GM21529 (cell line): Measurements from ENCODE around the gene PELI3.
A peak's percentile ranks its signal among the peaks of the same experiment; 100 is the strongest.

Experiments used
- ATAC-seq: cut with Tn5 transposase; IDR thresholded peaks from one replicate; pipeline ENCODE4 v1.9.1; 2021; ENCODE audit not compliant: unreplicated experiment

The PELI3 gene

DNA sequence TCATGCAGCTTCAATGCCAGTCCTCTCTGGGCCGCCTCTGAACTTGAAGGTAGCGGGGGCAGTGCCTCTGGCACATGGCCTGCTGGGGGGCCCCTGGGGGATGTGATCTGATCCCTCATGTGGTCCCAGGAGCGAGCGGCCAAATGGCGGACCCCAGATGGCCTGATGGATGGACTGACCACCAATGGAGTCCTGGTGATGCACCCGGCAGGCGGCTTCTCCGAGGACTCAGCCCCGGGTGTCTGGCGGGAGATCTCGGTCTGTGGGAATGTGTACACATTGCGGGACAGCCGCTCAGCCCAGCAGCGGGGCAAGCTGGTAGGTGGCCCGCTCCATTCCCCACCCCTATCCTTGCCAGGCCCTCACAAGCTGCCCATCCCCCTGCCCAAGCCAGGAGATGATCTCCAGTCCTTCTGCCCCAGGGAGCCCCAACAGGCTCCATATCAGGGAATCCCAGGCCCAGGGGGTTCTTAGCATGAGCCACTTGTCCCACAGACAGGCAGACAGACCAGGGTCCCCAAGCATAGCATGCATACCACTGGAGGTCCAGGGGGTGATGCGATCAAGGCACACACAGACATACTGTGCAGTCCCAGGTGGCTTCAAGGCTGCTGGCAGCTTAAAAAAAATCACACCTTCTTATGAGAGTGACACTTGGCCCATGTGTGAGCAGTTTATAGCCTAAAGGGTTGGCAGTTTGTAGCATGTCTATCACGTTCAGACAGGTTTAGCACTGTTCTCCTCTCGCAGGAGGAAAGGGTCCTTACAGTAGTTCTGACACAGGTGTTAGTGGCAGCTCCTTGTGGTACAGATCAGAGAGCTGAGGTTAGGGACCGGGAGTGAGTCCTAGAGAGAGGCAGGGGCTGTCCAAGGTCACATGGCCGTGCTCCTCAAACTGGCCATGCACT lies 7.2 kb downstream of the PELI3 start:
- no peak for ATAC-seq

- no peak for ATAC-seq
These were observed 8.9 kb downstream of the PELI3 start for GRCh38 chr11:66475349-66476172.

GRCh38 chr11:66476173-66476840 lies 9.6 kb downstream of the PELI3 start:
- ATAC-seq: no peak

DNA sequence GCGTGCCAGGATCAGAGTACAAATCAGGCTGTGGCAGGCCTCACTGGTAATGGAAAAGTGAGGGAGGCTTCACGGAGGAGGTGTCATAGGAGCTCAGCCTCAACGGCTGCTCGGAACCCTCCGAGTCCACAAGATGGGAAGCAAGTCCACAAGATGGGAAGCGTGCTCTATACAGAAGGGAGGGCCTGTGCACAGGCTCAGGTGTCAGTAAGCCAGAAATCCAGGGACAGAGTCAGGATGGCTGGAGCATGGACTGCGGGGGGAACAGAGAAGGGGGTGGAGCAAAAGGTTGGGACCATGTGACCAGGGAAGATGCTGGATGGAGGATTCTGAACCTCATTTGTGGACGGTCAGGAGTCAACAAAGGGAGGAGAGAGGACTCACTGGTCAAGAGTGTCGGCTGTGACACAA lies 10.1 kb downstream of the PELI3 start:
- ATAC-seq: no peak

- ATAC-seq: no peak
These were observed 10.8 kb downstream of the PELI3 start for GRCh38 chr11:66477263-66478201.

GRCh38 chr11:66478729-66479393 lies 12.2 kb downstream of the PELI3 start:
- no peak for ATAC-seq

DNA sequence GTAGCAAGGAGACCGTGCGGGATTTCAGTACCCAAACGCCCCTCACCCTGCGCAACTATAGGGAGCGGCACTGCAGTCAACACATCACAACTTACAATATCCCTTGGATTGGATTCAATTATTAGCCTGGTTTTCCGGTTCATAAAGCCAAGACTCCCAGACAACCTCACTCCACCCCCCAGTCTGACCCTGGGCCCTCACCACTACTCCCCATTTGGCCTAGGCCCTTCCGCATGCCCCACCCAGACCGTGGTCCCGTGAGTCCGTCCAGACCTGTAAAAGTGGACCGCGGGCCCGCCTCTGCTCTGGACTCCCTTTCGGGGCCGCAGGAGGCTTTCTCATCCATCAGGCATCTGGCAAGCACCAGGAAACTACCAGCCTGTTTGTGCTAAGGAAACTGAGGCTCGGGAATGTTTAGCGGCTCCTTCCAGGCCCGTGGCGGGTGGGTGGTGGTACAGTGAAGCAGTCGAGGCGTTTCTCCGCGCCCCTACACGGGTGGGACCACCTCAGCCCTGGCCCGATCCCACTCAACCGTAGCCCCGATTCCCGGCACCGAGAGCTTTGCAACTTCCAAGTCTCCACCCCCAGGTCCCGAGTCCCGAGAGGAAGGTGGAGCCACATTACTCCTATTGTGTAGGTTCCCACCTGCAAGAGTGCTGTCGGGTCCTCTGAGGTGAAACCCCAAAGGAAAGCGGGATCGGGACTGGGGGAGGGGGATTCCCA lies 12.8 kb downstream of the PELI3 start:
- ATAC-seq: no peak

GRCh38 chr11:66480117-66480938 lies 13.6 kb downstream of the PELI3 start, which contains the start of gene DPP3:
TSS of gene DPP3 (plus strand) at chr11:66480434. CDS start at chr11:66482201, 1,767 bp downstream.
- peak; percentile 85 for ATAC-seq

DNA sequence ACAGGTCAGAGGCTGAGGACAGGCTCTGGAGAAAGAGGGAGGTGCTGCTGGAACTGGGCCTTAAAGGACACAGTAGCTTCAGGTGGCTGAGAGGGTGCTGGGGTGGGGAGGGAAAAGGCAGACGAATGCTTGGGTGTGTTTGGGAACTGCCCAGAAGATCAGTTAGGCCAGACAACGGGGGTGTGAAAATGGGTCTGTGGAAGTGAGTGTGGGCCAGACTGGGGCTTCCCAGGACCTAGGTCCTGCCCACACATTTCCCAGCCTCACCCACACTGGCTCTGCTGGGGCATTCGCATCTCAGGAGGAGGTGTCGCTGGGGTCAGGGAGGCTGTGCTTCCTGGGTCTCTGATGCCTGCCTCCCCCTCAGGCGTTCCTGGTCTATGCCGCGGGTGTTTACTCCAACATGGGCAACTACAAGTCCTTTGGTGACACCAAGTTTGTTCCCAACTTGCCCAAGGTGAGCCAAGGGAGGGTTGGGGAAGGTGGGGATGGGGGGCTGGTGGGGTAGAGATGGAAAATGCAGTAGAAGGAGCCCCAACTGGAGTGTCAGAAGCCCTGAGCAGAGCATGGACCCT lies 18.2 kb downstream of the PELI3 start:
- no peak for ATAC-seq

DNA sequence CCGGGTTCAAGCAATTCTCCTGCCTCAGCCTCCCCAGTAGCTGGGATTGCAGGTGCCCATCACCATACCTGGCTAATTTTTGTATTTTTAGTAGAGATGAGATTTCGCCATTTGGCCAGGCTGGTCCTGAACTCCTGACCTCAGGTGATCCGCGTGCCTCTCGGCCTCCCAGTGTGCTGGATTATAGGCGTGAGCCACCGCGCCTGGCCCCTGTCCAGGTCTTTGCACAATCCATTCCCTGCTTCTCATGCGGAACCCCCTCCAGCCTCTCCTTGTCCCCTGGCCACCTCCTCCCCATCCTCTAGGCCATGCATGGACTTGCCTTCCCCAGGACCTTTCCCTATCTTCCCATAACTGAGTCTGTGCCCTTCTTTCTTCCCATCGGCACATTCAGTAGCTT lies 22.3 kb downstream of the PELI3 start:
- no peak for ATAC-seq

GRCh38 chr11:66489636-66490035 lies 22.9 kb downstream of the PELI3 start:
- ATAC-seq: no peak

- no peak for ATAC-seq
These were observed 24.7 kb downstream of the PELI3 start for GRCh38 chr11:66491315-66491935.

DNA sequence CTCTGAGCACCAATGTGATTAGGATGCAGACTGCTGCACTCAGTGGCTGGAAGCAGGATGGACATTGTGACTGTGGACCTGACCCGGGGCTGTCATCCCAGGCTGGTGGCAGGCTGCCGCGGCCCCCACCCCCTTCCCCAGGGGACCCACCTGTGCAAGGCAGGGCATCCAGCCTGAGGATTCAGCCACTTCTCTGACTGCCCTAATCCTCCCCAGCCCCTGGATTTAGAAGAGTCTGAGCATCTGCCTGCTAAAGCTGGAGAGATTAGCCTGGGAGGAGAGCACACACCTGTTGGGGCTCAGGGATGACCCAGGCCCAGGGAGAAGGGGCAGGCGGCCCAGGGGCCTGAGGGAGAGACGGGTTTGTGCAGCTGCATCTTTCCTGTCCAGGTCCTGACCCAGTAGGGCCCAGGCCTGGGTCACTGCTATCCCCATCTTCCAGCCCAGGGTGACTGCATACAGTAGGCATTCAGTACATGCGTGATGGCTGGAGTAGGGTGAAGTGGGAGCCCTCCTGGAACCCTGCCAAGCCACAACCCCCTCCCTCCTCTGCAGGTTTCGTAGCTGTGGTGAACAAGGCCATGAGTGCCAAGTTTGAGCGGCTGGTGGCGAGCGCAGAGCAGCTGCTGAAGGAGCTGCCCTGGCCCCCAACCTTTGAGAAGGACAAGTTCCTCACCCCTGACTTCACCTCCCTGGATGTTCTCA lies 25.6 kb downstream of the PELI3 start:
- no peak for ATAC-seq

- no peak for ATAC-seq
These were observed 26.4 kb downstream of the PELI3 start for GRCh38 chr11:66493130-66493529.

DNA sequence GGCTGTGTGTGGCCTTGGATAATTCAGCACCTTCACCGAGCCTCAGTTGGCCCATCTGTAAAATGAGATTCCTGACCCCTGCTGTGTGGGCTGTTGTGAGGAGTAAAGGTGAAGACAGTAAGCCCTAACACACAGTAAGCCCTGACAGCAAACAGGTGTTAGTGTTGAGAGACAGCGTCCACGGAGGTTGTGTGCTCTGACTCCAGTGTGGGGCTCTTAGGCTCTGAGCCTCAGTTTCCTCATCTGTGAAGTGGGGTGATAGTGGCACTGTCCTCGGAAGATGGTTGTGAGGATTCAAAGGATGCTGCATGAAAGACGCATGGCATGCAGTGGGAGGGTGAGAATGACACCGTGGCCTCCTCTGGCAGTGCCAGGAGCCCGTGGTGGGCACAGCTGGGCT lies 27.8 kb downstream of the PELI3 start:
- no peak for ATAC-seq

- ATAC-seq: no peak
These were observed 28.2 kb downstream of the PELI3 start for GRCh38 chr11:66494935-66495334.

- no peak for ATAC-seq
These were observed 28.7 kb downstream of the PELI3 start for GRCh38 chr11:66495401-66495854.
